Stimulated activated CD4-positive, alpha-beta T cell treated with anti-CD3 and anti-CD28 coated beads, Interleukin-1b, Interleukin-23, amount 100 ng/mL, for 24 hours (primary cell): ENCODE results near the gene SPRR4.

ENCODE experiments used
- DNase-seq, 4 experiments: peaks; one replicate each; pipeline ENCODE4 v3.0.0-alpha.2; 2020; ENCODE audit warnings: low read depth in 4 of 4, low spot score in 1 of 4

The SPRR4 gene, protein sequence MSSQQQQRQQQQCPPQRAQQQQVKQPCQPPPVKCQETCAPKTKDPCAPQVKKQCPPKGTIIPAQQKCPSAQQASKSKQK

DNA sequence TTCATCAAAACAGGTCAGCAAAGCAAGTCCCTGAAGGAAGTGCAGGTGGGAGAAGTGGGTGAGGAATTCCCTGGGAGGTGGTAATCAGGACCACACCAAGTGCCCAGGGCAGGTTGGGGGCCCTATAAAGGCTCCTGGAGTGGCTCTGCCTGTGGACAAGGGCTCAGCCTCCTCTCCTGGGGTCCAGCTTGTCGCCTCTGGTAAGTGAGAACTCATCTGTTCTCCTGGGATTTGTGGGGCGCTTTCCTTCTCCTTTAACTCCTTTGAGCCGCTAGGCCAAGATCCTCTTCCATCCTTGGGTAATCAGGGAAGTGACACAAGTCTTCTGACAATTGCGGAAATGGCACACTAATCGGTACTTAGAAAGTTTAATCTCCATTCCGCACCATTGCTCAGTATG, at the start of gene SPRR4:
TSS of gene SPRR4 (plus strand) at position 154 of the 400 bp plus-strand sequence. CDS start 1,243 bp downstream, outside the sequence.
- no peak for DNase-seq

DNA sequence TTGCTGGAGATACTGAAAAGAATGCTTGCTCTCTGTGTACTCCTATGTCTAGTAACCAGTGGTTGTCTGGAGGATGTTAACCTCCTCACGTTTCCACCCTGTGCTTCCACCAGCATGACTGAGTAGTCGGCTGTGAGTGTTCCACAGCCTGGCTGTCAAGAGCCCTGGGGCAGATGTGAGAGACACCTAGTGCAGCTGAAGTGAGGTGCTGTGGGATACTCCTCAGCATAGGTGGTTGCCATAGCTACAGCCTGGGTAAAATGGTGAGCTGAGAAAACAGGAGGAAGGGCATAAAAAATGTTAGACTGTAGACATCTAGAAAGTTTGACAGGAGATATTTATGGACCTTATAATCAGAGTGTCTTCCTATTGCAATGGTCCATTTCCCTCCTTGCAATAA, 46.3 kb upstream of the SPRR4 start:
- DNase-seq, result no peak

DNA sequence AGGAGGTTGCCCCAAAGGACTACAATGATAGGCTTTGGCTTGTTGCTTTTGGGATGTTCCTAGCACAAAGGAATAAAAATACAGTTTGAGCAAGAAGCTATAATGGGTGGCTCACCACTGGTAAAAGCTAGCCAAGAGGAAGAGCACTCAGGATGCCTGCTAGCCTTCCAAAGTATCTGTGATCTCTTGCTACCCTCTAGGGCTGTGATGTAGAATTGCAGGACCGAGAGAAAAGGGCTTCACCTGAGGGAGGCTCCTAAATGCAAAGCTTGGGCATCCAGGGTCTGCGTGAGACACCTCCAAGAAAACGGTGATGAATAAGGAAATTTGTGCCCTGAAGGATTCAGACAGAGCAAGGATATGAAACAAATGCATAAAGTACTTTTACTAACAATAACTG, 44.4 kb upstream of the SPRR4 start:
- DNase-seq, result no peak

DNA sequence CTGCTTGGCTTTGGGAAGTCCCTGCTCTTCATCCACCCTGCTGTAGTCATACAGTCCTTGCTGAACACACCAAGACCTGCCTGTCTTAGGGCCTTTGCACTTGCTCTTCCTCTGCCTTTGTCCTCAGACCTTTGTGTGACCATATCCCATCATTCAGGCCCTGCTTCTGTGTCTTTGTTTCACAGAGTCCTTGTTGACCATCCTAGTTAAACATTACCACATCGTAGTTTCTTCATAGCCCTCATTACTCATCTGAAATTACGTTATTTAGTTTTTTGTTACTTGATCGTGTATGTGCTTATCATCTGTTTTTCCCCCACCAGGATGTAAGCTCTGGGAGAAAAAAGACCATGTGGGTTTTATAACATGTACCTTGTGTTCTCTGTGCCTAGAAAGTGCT, 41.8 kb upstream of the SPRR4 start:
- DNase-seq, result no peak

DNA sequence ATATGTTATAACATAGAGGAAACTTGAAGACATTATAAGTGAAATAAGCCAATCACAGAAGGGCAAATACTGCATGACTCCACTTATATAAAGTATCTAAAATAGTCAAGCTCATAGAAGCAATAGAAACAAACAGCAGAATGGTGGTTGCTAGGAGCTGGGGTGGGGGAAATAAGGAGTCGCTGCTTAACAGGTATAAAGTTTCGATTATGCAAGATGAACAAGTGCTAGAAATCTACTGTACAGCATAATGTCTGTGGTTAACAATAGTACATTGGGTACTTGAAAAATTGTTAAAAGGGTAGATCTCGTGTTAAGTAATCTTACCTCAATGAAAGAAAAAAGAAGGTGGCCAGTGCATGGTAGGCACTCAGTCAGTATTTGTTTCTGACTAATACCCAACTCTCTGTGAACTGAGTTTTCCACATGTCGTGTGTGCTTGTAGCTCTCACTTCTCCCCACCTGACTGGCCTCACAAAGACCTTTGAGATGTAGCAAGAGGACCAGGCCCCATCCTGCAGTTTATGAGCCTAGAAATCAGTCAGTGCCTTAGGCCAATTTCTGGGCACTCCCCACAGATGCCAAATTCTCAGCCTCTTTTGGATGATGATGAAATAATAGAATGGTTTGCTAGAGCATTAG, 38.2 kb upstream of the SPRR4 start:
- DNase-seq, result no peak

DNA sequence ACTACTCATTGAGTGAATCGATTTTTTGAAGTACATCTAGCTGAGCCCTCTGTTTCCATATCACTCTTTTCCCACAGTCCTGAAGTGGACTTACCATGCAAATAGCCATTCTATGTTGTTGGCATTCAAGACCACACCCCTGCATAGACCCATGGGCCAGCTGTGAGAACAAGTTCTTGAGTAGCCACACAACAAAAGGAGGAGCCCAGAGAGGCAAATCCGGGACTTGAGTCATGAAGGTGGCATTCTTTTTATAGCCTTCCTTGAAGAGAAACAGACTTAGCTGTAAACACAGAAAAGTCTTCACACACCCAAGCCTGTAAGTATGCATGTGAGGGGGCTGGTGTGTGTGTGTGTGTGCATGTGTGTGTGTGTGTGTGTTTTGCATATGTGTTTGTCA, 37.3 kb upstream of the SPRR4 start:
- no peak for DNase-seq

DNA sequence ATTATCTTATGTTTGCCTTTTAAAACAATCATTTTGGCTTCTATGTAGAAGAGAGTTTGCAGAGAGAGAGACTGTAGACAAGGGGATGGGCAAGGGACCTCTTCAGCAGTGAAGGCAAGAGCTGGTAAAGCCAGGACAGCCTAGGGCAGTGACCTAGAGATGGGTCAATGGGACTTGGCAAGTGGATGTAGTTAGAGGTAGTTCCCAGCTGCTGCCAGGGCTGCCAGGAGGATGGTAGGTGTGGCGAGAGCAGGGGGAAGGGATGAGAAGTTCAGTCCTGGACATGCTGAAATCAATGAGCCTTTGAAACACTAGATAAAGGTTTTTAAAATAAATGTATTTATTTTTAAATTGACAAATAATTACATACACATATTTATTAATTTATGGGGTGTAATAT, 29.8 kb upstream of the SPRR4 start:
- no peak for DNase-seq

DNA sequence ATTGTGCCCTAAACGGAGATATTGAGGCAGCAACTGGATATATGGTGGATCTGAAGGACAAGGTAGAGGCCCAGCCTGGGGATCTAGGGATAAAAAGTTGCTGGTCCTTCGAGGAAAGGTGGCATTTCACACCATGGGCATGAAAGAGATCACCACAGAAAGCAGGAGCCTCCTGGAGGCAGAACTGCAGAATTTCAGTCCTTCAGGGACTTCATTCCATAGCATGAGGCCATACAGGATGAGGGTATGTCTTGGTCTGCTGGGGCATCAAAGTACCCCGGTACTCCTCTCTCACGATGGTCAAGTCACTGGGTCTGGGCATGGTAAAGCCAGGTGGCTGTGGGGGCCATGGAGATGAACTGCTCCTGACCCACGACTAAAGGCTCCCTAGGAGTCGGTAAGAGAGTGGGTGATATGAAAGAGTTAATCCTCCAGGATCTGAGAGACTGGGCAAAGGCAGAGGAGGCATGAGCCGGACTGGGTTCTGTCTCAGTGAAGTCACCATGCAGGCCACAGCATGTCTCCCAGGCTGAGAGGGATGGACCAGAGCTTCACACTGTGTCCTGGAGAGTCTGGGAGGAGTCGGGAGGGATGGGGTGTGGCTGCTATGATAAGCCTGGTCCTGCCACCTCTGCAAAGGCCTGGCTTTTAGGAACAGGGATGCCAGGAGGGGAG, 29.3 kb upstream of the SPRR4 start:
- DNase-seq, result no peak

DNA sequence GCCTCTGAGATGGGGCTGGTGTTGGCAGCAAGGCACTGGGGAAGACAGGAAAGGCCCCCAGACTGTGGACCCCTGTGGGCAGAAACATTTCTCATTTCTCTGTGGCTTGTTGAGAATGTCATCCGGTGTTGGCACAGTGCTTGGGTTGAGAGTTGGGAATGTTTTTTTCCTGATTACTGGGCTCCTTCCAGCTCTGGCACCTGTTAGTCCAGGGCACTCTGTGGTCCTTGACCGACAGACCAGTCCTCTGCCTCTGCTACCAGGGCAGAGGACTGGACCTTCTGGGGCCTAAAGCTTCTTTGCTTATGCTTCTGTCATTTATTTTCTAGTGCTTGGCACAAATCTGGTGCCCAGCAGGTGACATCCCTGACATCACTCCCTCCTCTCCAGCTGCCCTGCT, 28.3 kb upstream of the SPRR4 start:
- DNase-seq, result no peak

DNA sequence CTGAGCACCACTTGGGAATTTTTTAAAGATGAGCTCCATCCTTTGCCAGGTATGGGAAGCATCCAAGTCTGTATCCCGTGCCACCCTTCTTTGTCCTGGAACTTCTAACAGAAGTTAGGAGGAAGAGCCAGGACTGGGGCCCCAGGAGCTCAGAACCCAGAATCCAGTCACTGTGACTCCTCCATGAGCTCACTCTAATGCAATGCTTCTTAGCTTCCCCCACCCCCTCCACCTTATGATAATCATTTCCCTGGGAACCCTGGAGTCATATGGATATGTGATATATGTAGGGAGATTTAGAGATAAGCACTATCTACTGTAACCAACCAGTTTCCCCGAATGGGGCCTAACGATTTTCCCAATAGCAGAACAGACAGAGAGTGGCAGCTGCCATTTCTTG, 24.2 kb upstream of the SPRR4 start:
- no peak for DNase-seq

DNA sequence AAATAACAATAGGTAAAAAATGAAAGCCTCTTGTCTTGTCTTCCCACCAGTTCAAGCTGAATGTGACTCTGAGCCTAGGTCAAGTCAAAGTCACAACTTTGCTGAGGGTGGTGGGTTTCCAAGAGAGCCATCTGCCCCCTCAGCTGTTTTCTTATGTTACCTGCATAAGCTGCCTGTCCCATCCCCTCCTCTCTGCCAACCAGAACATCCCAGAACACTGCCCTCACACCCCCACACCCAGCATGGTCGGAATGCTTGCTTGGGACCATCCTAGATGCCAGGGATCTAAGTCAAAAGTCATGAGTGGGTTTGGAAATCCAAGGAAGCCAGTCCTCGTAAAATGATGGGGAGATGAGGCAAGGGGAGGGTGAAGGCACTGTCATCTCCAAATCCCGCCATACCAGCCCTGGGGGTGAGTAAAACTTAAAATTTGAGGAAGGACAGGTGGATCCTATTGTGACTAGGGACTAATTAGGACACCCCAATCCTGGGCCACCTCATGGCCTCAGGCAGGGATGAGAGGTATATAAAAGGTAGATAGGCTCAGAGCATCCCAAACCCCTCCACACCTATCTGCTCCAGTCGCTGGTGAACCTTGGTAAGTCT, 23.7 kb upstream of the SPRR4 start, which contains the start of gene SPRR5:
TSS of gene SPRR5 (plus strand) at position 556 of the 606 bp plus-strand sequence. CDS start 1,349 bp downstream, outside the sequence.
- no peak for DNase-seq

DNA sequence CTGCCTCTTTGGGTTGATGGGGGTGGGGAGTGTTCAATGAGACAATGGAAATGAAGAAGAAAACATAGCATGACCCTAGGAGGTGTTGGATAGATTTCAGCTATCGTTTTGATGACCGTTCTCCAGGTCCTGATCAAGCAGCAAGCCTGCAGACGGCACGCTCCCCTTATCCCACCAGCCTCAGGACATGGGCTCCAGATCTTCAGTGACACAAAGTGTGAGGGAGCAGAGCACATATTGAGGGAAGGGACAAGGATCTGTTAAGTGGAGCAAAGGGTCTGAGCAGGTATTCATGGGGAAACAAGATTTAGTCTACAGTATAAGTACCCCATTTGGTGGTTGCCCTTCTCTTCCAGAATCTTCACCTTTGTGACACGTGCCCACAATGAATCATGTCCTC, 18.7 kb upstream of the SPRR4 start:
- no peak for DNase-seq

DNA sequence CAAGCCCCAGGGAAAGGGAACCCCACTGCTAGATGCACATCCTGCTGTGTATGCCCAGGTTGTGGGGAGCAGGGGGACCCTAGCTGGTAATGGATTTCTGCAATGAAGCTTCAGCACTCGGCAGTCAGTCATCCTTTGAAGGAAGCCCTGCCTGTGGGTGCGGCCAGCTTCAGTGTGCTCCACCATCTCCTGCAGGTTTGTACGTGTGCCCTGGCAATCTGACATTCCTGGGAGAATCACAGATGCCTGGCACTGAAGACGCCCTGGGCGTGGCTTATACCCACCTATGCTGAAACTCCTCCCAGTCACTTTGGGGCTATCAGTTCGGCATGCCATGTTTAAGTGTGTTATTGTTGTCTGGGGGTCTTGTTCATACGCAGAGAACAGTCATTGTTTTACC, 16.7 kb upstream of the SPRR4 start:
- no peak for DNase-seq

DNA sequence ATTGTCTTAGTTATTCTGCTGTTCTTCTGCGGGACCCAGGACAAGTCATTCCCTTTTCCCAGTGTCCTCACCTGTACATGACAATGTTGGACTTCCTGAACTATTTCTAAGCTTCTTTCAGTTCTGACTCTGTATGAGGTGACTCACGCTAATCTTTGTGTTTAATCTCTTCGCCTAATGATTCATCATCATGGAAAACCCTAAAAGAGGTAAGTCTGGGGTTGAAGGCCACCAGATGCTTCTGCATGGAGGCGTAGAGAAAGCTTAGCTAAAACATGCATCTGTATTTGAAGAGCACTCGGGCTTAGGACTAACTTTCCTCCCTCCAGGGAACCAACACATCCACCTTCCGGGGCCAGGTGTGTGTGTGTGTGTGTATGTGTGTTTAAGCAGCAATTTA, 16.0 kb upstream of the SPRR4 start:
- DNase-seq, result no peak

DNA sequence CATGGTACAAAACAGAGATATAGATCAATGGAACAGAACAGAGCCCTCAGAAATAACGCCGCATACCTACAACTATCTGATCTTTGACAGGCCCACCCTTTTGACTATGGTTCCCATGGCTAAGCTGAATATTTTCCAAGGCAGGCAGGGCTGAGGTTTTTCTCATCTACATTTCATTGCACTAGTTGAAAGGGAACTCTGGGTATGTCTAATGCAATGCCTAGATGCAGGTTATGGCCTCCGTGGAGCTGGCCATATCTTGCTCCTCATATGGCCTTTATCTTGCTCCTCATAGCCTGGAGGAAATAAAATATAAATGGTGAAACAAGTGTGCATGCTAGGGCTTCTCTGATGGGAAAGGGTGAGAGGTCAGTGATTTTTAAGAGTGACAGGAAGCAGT, 12.9 kb upstream of the SPRR4 start:
- no peak for DNase-seq

DNA sequence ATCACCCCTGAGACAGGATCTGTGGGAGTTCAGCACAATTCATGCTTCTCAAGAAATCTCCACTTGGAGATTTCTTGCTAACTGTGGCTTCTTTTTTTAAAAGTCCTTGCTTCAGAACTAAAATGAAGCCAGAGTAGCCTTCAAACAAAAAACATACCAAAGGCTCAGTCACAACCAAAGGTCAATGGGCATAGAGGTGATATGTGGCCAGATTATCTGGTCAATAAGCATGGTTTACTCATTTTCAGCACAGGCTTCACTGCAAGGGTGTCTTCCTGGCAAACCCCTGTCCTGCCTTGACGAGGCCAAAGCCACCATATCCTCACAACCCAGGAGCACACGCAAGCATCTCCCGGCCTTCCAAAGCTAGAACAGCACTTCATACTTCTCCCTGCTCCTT, 11.2 kb upstream of the SPRR4 start:
- no peak for DNase-seq

DNA sequence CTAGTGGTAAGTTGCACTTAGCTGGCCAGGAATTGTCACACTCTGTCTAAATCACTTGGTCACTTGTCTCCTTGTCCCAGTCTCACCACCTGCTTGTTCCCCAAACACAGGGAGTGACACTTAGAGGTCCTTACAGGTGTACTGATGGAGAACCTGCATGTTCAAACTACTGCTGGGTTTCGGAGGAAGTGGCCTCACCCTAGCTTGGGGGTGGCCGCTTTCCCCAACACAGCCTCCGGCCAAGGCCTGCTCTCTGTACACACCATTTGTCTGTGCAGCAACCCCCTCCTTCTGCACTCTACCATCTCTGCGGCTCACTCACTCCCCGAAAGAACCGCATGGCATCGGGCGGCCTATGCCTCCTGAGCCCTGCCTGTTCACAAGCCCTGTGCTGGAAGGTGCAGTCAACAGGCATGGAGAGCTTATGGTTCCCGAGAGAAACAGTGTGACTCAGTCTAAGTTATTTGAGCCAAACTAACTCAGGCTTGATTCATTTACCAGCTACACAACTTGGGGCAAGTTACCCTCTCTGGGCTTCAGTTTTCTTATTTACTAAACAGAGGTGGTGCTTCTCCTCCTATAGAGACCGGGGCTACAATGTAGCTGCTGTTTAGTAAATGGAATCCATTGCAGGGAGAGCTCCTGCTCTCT, 10.5 kb upstream of the SPRR4 start:
- DNase-seq, result no peak

DNA sequence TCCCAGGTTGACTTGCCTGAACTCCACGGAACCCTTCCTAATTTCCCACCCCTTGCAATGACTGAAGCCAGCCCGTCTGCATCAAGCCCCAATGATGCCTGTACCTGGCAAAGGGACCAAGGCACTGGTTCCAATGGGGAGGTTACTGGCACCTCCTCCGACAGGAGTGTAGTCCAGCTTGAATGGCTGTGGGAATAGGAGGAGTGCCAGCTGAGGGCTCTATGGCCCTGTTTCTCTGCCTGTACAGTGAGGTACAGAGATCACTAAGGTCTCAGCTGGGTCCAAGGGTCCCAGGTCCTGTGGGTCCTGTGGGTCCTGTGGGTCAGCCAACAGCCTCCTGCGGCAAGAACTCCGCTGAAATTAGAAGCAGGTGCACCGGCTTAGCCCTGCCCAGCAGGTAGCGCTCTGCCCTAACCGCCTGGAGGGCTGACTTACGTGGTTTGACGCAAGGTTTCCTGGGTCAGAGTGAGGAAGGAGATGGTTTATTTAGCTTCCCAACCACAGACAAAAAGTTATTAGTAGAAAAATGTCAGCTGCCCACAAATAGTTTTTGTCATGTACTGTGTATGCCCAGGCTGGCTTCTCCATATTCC, 9.9 kb upstream of the SPRR4 start:
- no peak for DNase-seq

DNA sequence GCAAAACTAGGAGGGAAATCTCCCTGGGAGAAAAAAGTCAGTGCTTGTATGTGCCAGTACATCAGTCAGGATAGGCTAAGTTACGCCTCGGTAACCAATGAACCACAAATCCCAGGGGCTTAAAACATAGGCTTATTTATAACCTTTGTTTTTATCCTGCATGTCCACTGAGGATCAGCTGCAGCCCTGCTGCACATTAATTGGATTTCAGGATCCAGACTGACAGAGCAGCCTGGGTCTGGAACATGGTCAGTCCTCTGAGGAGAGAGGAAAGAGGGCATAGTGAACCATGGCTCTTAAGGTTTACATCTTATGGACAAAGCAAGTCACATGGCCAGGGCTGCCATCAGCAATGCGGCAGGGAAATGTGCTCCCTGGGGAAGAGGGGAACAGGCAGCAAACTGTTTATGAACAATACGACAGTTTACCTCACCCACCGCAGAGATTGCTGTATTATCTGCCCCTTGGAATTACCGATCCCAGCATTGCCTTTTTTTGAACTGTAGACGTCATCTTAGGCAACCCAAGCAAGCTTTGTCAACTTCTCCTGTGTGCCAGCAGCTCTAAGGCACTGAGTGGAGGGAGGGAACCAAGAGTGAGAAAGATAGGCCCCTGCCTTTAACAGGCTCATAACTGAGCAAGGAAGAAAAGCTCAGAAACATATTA, 9.1 kb upstream of the SPRR4 start:
- DNase-seq, result no peak

DNA sequence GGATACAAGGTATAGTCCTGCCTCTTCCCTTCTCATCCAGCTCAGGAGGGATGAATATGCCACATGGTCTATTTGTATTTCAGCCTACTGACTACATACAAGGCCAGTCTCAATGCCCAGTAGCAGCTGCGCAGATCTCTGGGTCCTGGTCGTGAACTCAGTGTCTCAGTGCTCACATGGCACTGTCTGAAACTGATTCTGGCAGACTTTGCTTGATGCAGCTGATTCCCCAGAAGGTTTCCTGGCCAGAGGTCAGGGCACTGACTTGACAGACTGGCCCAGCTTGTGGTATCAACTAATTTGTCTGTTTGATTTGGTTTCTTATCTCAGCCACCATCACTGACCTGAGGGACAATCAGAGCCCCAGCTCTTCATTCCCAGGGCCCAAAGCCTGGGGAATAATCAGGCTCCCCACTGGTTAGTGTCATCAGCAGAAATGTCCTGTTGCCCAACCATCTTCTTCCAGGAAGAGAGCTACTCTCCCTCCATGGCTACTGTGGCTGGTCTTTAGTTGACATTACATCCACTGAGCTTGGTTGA, 7.5 kb upstream of the SPRR4 start:
- DNase-seq, result no peak

DNA sequence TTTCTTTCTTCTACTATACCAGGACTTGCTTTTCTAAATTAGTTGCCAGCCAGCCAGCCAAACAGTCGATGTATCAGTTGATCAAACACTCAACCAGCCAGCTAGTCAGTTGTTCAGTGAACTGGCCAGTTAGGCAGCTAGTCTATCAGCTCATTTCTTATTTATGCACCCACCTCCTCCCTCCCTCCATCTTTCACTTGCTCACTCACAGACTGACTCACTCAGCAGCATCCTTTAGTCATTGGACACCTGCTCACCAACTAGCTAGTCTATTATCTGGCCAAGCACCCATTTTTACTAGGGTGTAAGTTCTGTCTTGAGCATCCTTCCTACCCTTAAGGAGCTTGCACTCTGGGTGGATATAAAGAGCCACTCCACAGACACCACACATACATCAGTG, 5.9 kb upstream of the SPRR4 start:
- no peak for DNase-seq
